ENCODE results near the gene MTCH1.
"Not testable (repeated sequence)": the region's sequence is repeated elsewhere in the genome, so short reads cannot be mapped to it uniquely, and the experiment has no call there.

- TF ChIP-seq CTCF (conservative IDR thresholded peaks at IDR 0.05; ENCODE audit: low read depth, low read length); ELK1 (IDR thresholded peaks at IDR 0.05; ENCODE audit: borderline replicate concordance, low read depth, low read length): not testable (repeated sequence)
These were observed 47.0 kb downstream of the MTCH1 start for GRCh38 chr6:36939005-36939404.

Data from IMR-90 (cell line).